Hypothalamus (tissue), 51 donors: ENCODE results near the gene ZNF750.

ENCODE experiments used
- DNase-seq, 51 donors: peaks; one replicate each; lab custom pipeline; 2025; lab: John Stamatoyannopoulos, UW

The ZNF750 gene

GRCh38 chr17:82815354-82815753, 24.5 kb downstream of the ZNF750 start:
- DNase-seq, result no peak

- no peak for DNase-seq
These were observed 25.0 kb downstream of the ZNF750 start for GRCh38 chr17:82814834-82815233.

- no peak for DNase-seq
These were observed 26.3 kb downstream of the ZNF750 start for GRCh38 chr17:82813299-82814051.

GRCh38 chr17:82812601-82813000, 27.2 kb downstream of the ZNF750 start:
- no peak for DNase-seq

GRCh38 chr17:82812058-82812457, 27.8 kb downstream of the ZNF750 start:
- no peak for DNase-seq

- DNase-seq, result no peak
These were observed 29.0 kb downstream of the ZNF750 start for GRCh38 chr17:82810644-82811430.

- no peak for DNase-seq
These were observed 30.6 kb downstream of the ZNF750 start for GRCh38 chr17:82808921-82809905.

GRCh38 chr17:82808006-82808405, 31.8 kb downstream of the ZNF750 start:
- DNase-seq, result no peak

- DNase-seq, result no peak
These were observed 32.3 kb downstream of the ZNF750 start for GRCh38 chr17:82807562-82807961.

GRCh38 chr17:82807101-82807500, 32.7 kb downstream of the ZNF750 start:
- DNase-seq, result no peak

- DNase-seq, result no peak
These were observed 33.2 kb downstream of the ZNF750 start for GRCh38 chr17:82806645-82807044.

- DNase-seq, result no peak
These were observed 34.0 kb downstream of the ZNF750 start for GRCh38 chr17:82805823-82806222.

GRCh38 chr17:82805254-82805653, 34.6 kb downstream of the ZNF750 start:
- DNase-seq, result no peak

GRCh38 chr17:82804442-82805191, 35.2 kb downstream of the ZNF750 start:
- peak in 13 of 51 donors; percentile 10 to 49 (median 24) for DNase-seq

- DNase-seq, result no peak
These were observed 36.2 kb downstream of the ZNF750 start for GRCh38 chr17:82803606-82804005.

GRCh38 chr17:82803185-82803584, 36.6 kb downstream of the ZNF750 start:
- DNase-seq, result no peak

- DNase-seq, result no peak
These were observed 37.6 kb downstream of the ZNF750 start for GRCh38 chr17:82802075-82802780.

- no peak for DNase-seq
These were observed 38.3 kb downstream of the ZNF750 start for GRCh38 chr17:82801377-82801970.

GRCh38 chr17:82800885-82801284, 38.9 kb downstream of the ZNF750 start:
- DNase-seq, result no peak
